ENCODE data around the gene KLRF1. TPM values are rescaled to one million over a fixed set of nuclear protein-coding genes. Genes with fewer than 3 reads are reported as not detected.
A peak's percentile ranks its signal among the peaks of the same experiment; 100 is the strongest.

The KLRF1 gene
- total RNA-seq, 2 donors from 2014 or later, result not detected

- no peaks in the 10 kb centered on the region for H3K36me3 ChIP-seq (replicated peaks in 1 of 2; ENCODE audit: insufficient read depth in 1 of 2, low read depth in 2 of 2)
- H3K9me3 ChIP-seq, result no peaks in the 10 kb centered on the region
- no peaks in the 10 kb centered on the region for H3K27me3 ChIP-seq
- ATAC-seq (peak; percentile 75), DNase-seq (peak; percentile 55 to 74 (median 61))
- peaks cover 7% of the 10 kb centered on the region for H3K4me1 ChIP-seq
- intact Hi-C loops (cut with DNase I), result no loop called here
- no peak overlapping the region for H3K27ac ChIP-seq
- H3K4me3 ChIP-seq, result no peak overlapping the region
- TF ChIP-seq CTCF (IDR thresholded peaks at IDR 0.05) (peak; percentile 20 to 68 (median 54)), POLR2A (IDR thresholded peaks at IDR 0.05) (no peak)
- 37 to 60% methylated on average over 15 to 32 of the region's 32 CpGs for WGBS, 2 donors
Observed at GRCh38 chr12:9813821-9814798, 13.2 kb upstream of the KLRF1 start.

- H3K36me3 ChIP-seq (replicated peaks in 1 of 2; ENCODE audit: insufficient read depth in 1 of 2, low read depth in 2 of 2), result no peaks in the 10 kb centered on the region
- TF ChIP-seq POLR2A (IDR thresholded peaks at IDR 0.05), result no peak
- no peak for TF ChIP-seq CTCF (IDR thresholded peaks at IDR 0.05)
- no peaks in the 10 kb centered on the region for H3K4me1 ChIP-seq
- H3K9me3 ChIP-seq, result no peaks in the 10 kb centered on the region
- DNase-seq, result no peak
- no peak for ATAC-seq
- WGBS, 2 donors, result 76 to 81% methylated on average over 9 of the region's 9 CpGs
- H3K27ac ChIP-seq, result no peak overlapping the region
- no peak overlapping the region for H3K4me3 ChIP-seq
- intact Hi-C loops (cut with DNase I), result no loop called here
- no peaks in the 10 kb centered on the region for H3K27me3 ChIP-seq
Observed at GRCh38 chr12:9820281-9820930, 6.9 kb upstream of the KLRF1 start.

- TF ChIP-seq CTCF (IDR thresholded peaks at IDR 0.05), result no peak
- TF ChIP-seq POLR2A (IDR thresholded peaks at IDR 0.05), result no peak
- H3K4me1 ChIP-seq, result no peaks in the 10 kb centered on the region
- ATAC-seq (no peak), DNase-seq (no peak)
- no peaks in the 10 kb centered on the region for H3K36me3 ChIP-seq (replicated peaks in 1 of 2; ENCODE audit: insufficient read depth in 1 of 2, low read depth in 2 of 2)
- no peak overlapping the region for H3K27ac ChIP-seq
- no peak overlapping the region for H3K4me3 ChIP-seq
- intact Hi-C loops (cut with DNase I), result no loop called here
- no peaks in the 10 kb centered on the region for H3K9me3 ChIP-seq
- H3K27me3 ChIP-seq, result no peaks in the 10 kb centered on the region
- 76 to 87% methylated on average over 3 of the region's 3 CpGs for WGBS, 2 donors
Observed at GRCh38 chr12:9829483-9829882, 2.2 kb downstream of the KLRF1 start.

GRCh38 chr12:9829982-9830381 lies 2.7 kb downstream of the KLRF1 start:
- Histone ChIP-seq H3K4me1 (no peaks in the 10 kb centered on the region), H3K27ac (no peak overlapping the region), H3K36me3 (replicated peaks in 1 of 2; ENCODE audit: insufficient read depth in 1 of 2, low read depth in 2 of 2) (no peaks in the 10 kb centered on the region), H3K9me3 (no peaks in the 10 kb centered on the region), H3K4me3 (no peak overlapping the region), H3K27me3 (no peaks in the 10 kb centered on the region)
- no peak for ATAC-seq
- 52 to 62% methylated on average over 5 of the region's 5 CpGs for WGBS, 2 donors
- intact Hi-C loops (cut with DNase I), result no loop called here
- TF ChIP-seq CTCF (IDR thresholded peaks at IDR 0.05), result no peak
- TF ChIP-seq POLR2A (IDR thresholded peaks at IDR 0.05), result no peak
- DNase-seq, result no peak
